GM23338 (cell line): ENCODE measurements around the gene ADAM20. TPM values are rescaled to one million over a fixed set of nuclear protein-coding genes. Genes with fewer than 3 reads are reported as not detected.

Experiments
- ATAC-seq: fragments of 200-7000 bp; cut with Tn5 transposase; 3 replicates; pipeline ENCODE4 v1.9.1; 2020
- DNase-seq: peaks from one replicate; pipeline ENCODE4 v3.0.0-alpha.2; 2015; ENCODE audit warnings: low spot score
- H2AFZ ChIP-seq: fragments of 200-600 bp; sonication (generic); 2 replicates; pipeline ENCODE4 v1.8.0; 2016; ENCODE audit warnings: antibody characterized with exemption, mild to moderate bottlenecking, moderate library complexity
- H3F3A ChIP-seq: fragments of 200-600 bp; sonication (generic); replicated peaks from 2 replicates; pipeline ENCODE4 v1.8.0; 2017; ENCODE audit warnings: antibody characterized with exemption, mixed run types, low read depth
- H3K27ac ChIP-seq: fragments of 200-600 bp; sonication (generic); 2 replicates; pipeline ENCODE4 v1.6.1; 2016; ENCODE audit warnings: low read depth
- H3K27me3 ChIP-seq: fragments of 200-600 bp; sonication (generic); 2 replicates; pipeline ENCODE4 v1.8.0; 2016; ENCODE audit warnings: mild to moderate bottlenecking, mixed run types, moderate library complexity; ENCODE audit not compliant: insufficient read depth
- H3K36me3 ChIP-seq: fragments of 200-600 bp; sonication (generic); 2 replicates; pipeline ENCODE4 v1.8.0; 2016; ENCODE audit warnings: mild to moderate bottlenecking; ENCODE audit not compliant: insufficient read depth
- H3K4me1 ChIP-seq: fragments of 200-600 bp; sonication (generic); 2 replicates; pipeline ENCODE4 v1.8.0; 2016; ENCODE audit warnings: mild to moderate bottlenecking, moderate library complexity; ENCODE audit not compliant: insufficient read depth
- H3K4me2 ChIP-seq: fragments of 200-600 bp; sonication (generic); 2 replicates; pipeline ENCODE4 v1.7.1; 2017; ENCODE audit warnings: mixed run types
- H3K4me3 ChIP-seq: fragments of 200-600 bp; sonication (generic); 2 replicates; pipeline ENCODE4 v1.6.1; 2016; ENCODE audit warnings: mixed run types
- H3K79me2 ChIP-seq: fragments of 200-600 bp; sonication (generic); replicated peaks from 2 replicates; pipeline ENCODE4 v1.8.0; 2017; ENCODE audit warnings: mild to moderate bottlenecking; ENCODE audit not compliant: insufficient read depth
- H3K9me2 ChIP-seq: fragments of 200-600 bp; sonication (generic); 2 replicates; pipeline ENCODE4 v1.8.0; 2017; ENCODE audit not compliant: insufficient read depth
- H4K20me1 ChIP-seq: fragments of 200-600 bp; sonication (generic); replicated peaks from 2 replicates; pipeline ENCODE4 v1.8.0; 2017; ENCODE audit warnings: mild to moderate bottlenecking; ENCODE audit not compliant: insufficient read depth
- H3K27ac Mint-ChIP-seq: 2 replicates; pipeline ENCODE4 v1.8.0; 2020; ENCODE audit warnings: inconsistent platforms, mild to moderate bottlenecking, moderate library complexity, mixed read lengths
- H3K27me3 Mint-ChIP-seq: 3 replicates; pipeline ENCODE4 v1.8.0; 2022; ENCODE audit warnings: low read depth, mild to moderate bottlenecking, moderate library complexity, mixed read lengths, inconsistent platforms; ENCODE audit not compliant: insufficient read depth, poor library complexity
- H3K36me3 Mint-ChIP-seq: 3 replicates; pipeline ENCODE4 v1.8.0; 2021; ENCODE audit warnings: low read depth, mild to moderate bottlenecking, inconsistent platforms, moderate library complexity, mixed read lengths
- H3K4me1 Mint-ChIP-seq: 3 replicates; pipeline ENCODE4 v1.8.0; 2020; ENCODE audit warnings: mild to moderate bottlenecking, inconsistent platforms, mixed read lengths
- H3K4me3 Mint-ChIP-seq: 3 replicates; pipeline ENCODE4 v1.8.0; 2021; ENCODE audit warnings: moderate library complexity, mild to moderate bottlenecking, inconsistent platforms, mixed read lengths
- H3K9me3 Mint-ChIP-seq: 3 replicates; pipeline ENCODE4 v1.8.0; 2020; ENCODE audit warnings: moderate library complexity, mild to moderate bottlenecking, inconsistent platforms, mixed read lengths
- CREB1 ChIP-seq: fragments of 250-450 bp; sonication (Bioruptor Pico); IDR thresholded peaks from 2 replicates; pipeline ENCODE4 v1.5.0; 2020; ENCODE audit warnings: low read depth, mild to moderate bottlenecking, moderate library complexity
- EZH2phosphoT487 ChIP-seq: fragments of 200-600 bp; sonication (generic); IDR thresholded peaks from one replicate; pipeline ENCODE4 v1.8.1; 2018; ENCODE audit warnings: antibody characterized with exemption; ENCODE audit not compliant: unreplicated experiment
- POLR2AphosphoS5 ChIP-seq: IDR thresholded peaks from 2 replicates; pipeline ENCODE4 v1.6.1; 2016; ENCODE audit warnings: antibody characterized with exemption, low read depth
- REST ChIP-seq: IDR thresholded peaks from one replicate; pipeline ENCODE4 v1.6.1; 2018; ENCODE audit warnings: antibody characterized with exemption; ENCODE audit not compliant: unreplicated experiment
- ZNF114 ChIP-seq: fragments of 250-450 bp; sonication (Bioruptor Pico); IDR thresholded peaks from 2 replicates; pipeline ENCODE4 v1.5.0; 2020; ENCODE audit warnings: mild to moderate bottlenecking, moderate library complexity
- ZNF331 ChIP-seq: fragments of 250-450 bp; sonication (Bioruptor Pico); IDR thresholded peaks from 2 replicates; pipeline ENCODE4 v1.5.0; 2020; ENCODE audit warnings: low read depth, mild to moderate bottlenecking, moderate library complexity
- ZNF462 ChIP-seq: fragments of 250-450 bp; sonication (Bioruptor Pico); IDR thresholded peaks from 2 replicates; pipeline ENCODE4 v1.5.0; 2020; ENCODE audit warnings: mild to moderate bottlenecking, moderate library complexity
- polyA plus RNA-seq: library from polyadenylated mRNA; unstranded; fragments of >200 nt; fragmentation: Nextera tagmentation; extraction: Ambion mirVana; gene quantifications from 2 replicates; pipeline ENCODE4 v1.2.1, GENCODE V29; 2016
- total RNA-seq: library from RNA; depleted of rRNA; stranded (reverse); fragments of >200 nt; shearing (Covaris generic); gene quantifications from 2 replicates; pipeline ENCODE4 v1.2.3, GENCODE V29; 2014
- TF ChIP-seq, protein P1 (sequence below), 2 experiments: fragments of 200-600 bp in 1 of 2; sonication (generic) in 1 of 2; conservative IDR thresholded peaks; 2 replicates each; pipeline versions ENCODE4 v1.5.1 to v1.6.1; 2016 to 2017; ENCODE audit warnings: antibody characterized with exemption in 2 of 2, low read depth in 2 of 2, mild to moderate bottlenecking in 2 of 2, moderate library complexity in 1 of 2

The ADAM20 gene
- total and polyA plus RNA-seq, 2 experiments from 2014 or later, result 0.06 to 2.1 TPM

DNA sequence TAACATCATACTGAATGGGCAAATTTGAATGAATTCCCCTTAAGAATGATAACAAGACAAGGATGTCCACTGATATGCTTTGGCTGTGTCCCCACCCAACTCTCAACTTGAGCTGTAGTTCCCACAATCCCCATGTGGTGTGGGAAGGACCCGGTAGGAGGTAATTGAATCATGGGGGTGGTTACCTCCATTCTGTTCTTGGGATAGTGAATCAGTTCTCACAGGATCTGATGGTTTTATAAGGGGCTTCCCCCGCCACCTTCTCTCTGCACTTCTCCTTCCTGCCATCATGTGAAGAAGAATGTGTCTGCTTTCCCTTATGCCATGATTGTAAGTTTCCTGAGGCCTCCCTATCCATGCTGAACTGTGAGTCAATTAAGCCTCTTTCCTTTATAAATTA is 36.3 kb upstream of the ADAM20 start (continued):
- TF ChIP-seq ZNF462 (CRISPR knock-in tag) (no peak), REST (no peak), CREB1 (CRISPR knock-in tag) (no peak), EZH2phosphoT487 (no peak), POLR2AphosphoS5 (no peak)

GRCh38 chr14:70567791-70568190 is 33.0 kb upstream of the ADAM20 start:
- H3K27me3 Mint-ChIP-seq, result peaks cover 4% of the 10 kb centered on the region
- peaks cover 20% of the 10 kb centered on the region; the same call in 1 of the 2 replicates for H3K79me2 ChIP-seq
- peaks cover 24% of the 10 kb centered on the region for H3K9me3 Mint-ChIP-seq
- H2AFZ ChIP-seq, result no peak overlapping the region
- H3K27ac ChIP-seq, result no peak overlapping the region
- H3K27ac Mint-ChIP-seq, result no peak overlapping the region
- H3K4me1 ChIP-seq, result peaks cover 16% of the 10 kb centered on the region
- 0 out of 2 replicates have a peak, but pooled peaks cover 3% of the 10 kb centered on the region for H3K9me2 ChIP-seq
- H3K27me3 ChIP-seq, result no peaks in the 10 kb centered on the region
- H3K4me3 ChIP-seq, result no peak overlapping the region
- no peaks in the 10 kb centered on the region for H3F3A ChIP-seq
- H4K20me1 ChIP-seq, result no peaks in the 10 kb centered on the region; the same call in 1 of the 2 replicates
- H3K4me1 Mint-ChIP-seq, result peaks cover 14% of the 10 kb centered on the region
- H3K36me3 ChIP-seq, result peaks cover 22% of the 10 kb centered on the region
- TF ChIP-seq ZNF114 (no peak), EZH2phosphoT487 (no peak), ZNF331 (CRISPR knock-in tag) (no peak)
- TF ChIP-seq, protein P1, sequence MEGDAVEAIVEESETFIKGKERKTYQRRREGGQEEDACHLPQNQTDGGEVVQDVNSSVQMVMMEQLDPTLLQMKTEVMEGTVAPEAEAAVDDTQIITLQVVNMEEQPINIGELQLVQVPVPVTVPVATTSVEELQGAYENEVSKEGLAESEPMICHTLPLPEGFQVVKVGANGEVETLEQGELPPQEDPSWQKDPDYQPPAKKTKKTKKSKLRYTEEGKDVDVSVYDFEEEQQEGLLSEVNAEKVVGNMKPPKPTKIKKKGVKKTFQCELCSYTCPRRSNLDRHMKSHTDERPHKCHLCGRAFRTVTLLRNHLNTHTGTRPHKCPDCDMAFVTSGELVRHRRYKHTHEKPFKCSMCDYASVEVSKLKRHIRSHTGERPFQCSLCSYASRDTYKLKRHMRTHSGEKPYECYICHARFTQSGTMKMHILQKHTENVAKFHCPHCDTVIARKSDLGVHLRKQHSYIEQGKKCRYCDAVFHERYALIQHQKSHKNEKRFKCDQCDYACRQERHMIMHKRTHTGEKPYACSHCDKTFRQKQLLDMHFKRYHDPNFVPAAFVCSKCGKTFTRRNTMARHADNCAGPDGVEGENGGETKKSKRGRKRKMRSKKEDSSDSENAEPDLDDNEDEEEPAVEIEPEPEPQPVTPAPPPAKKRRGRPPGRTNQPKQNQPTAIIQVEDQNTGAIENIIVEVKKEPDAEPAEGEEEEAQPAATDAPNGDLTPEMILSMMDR (conservative IDR thresholded peaks at IDR 0.05; ENCODE audit: low read depth in 2 of 2), result peak; percentile 81 to 93
- peak; percentile 92 for DNase-seq
- peak; percentile 98 for ATAC-seq
- H3K4me3 Mint-ChIP-seq, result no peak overlapping the region
- H3K36me3 Mint-ChIP-seq, result peaks cover 48% of the 10 kb centered on the region
- no peak overlapping the region for H3K4me2 ChIP-seq
